ENCODE measurements around the gene LGALS16. TPM values are rescaled to one million over a fixed set of nuclear protein-coding genes. Genes with fewer than 3 reads are reported as not detected.

The LGALS16 gene
- total and polyA plus RNA-seq, 7 donors = not detected

- H3K4me3 ChIP-seq = no peak overlapping the region
- peaks cover 0 to 2% (median 0%) of the 10 kb centered on the region in 4 donors for H3K9me3 ChIP-seq
- no peaks in the 10 kb centered on the region for H3K4me1 ChIP-seq
- intact Hi-C loops (cut with DNase I) = no loop called here
- TF ChIP-seq EP300 (IDR thresholded peaks at IDR 0.05) (no peak), POLR2AphosphoS5 (IDR thresholded peaks at IDR 0.05) (no peak), POLR2A (IDR thresholded peaks at IDR 0.05) (no peak), CTCF (IDR thresholded peaks at IDR 0.05) (no peak)
- no peaks in the 10 kb centered on the region for H3K36me3 ChIP-seq
- H3K27me3 ChIP-seq = no peaks in the 10 kb centered on the region
- no peak for DNase-seq
- no peak overlapping the region for H3K27ac ChIP-seq
- WGBS, 2 donors = 81 to 86% methylated on average over 3 of the region's 3 CpGs
These were observed 36.5 kb downstream of the LGALS16 start for GRCh38 chr19:39692166-39692565.

- H3K4me1 ChIP-seq = no peaks in the 10 kb centered on the region
- H3K36me3 ChIP-seq = no peaks in the 10 kb centered on the region
- no peak for DNase-seq
- no peak overlapping the region for H3K4me3 ChIP-seq
- no peaks in the 10 kb centered on the region for H3K27me3 ChIP-seq
- no peak overlapping the region for H3K27ac ChIP-seq
- intact Hi-C loops (cut with DNase I) = no loop called here
- peaks cover 0 to 2% (median 0%) of the 10 kb centered on the region in 4 donors for H3K9me3 ChIP-seq
- no peak for TF ChIP-seq CTCF (IDR thresholded peaks at IDR 0.05)
- TF ChIP-seq POLR2A (IDR thresholded peaks at IDR 0.05) = no peak
- no peak for TF ChIP-seq EP300 (IDR thresholded peaks at IDR 0.05)
- TF ChIP-seq POLR2AphosphoS5 (IDR thresholded peaks at IDR 0.05) = no peak
- 70 to 71% methylated on average over 1 of the region's 1 CpG for WGBS, 2 donors
These were observed 37.1 kb downstream of the LGALS16 start for GRCh38 chr19:39692822-39693221.

- no peaks in the 10 kb centered on the region for H3K4me1 ChIP-seq
- no peaks in the 10 kb centered on the region for H3K9me3 ChIP-seq
- intact Hi-C loops (cut with DNase I) = no loop called here
- no peak overlapping the region for H3K4me3 ChIP-seq
- no peak for TF ChIP-seq EP300 (IDR thresholded peaks at IDR 0.05)
- TF ChIP-seq POLR2AphosphoS5 (IDR thresholded peaks at IDR 0.05) = no peak
- TF ChIP-seq CTCF (IDR thresholded peaks at IDR 0.05) = no peak
- TF ChIP-seq POLR2A (IDR thresholded peaks at IDR 0.05) = no peak
- no peak overlapping the region for H3K27ac ChIP-seq
- no peaks in the 10 kb centered on the region for H3K36me3 ChIP-seq
- DNase-seq = no peak
- peaks cover 0 to 10% (median 0%) of the 10 kb centered on the region in 3 donors for H3K27me3 ChIP-seq
- 27 to 67% methylated on average over 2 of the region's 2 CpGs for WGBS, 2 donors
These were observed 40.0 kb downstream of the LGALS16 start for GRCh38 chr19:39695759-39696158.

- Histone ChIP-seq H3K9me3 (no peaks in the 10 kb centered on the region), H3K4me1 (no peaks in the 10 kb centered on the region), H3K36me3 (no peaks in the 10 kb centered on the region), H3K27ac (no peak overlapping the region), H3K4me3 (no peak overlapping the region), H3K27me3 (peaks cover 0 to 10% (median 0%) of the 10 kb centered on the region in 3 donors)
- 68 to 71% methylated on average over 2 of the region's 2 CpGs for WGBS, 2 donors
- TF ChIP-seq EP300 (IDR thresholded peaks at IDR 0.05) = no peak
- TF ChIP-seq CTCF (IDR thresholded peaks at IDR 0.05) = no peak
- TF ChIP-seq POLR2AphosphoS5 (IDR thresholded peaks at IDR 0.05) = no peak
- TF ChIP-seq POLR2A (IDR thresholded peaks at IDR 0.05) = no peak
- intact Hi-C loops (cut with DNase I) = no loop called here
- no peak for DNase-seq
These were observed 40.7 kb downstream of the LGALS16 start for GRCh38 chr19:39696387-39696786.

- intact Hi-C loops (cut with DNase I) = no loop called here
- no peak overlapping the region for H3K4me3 ChIP-seq
- no peak overlapping the region for H3K27ac ChIP-seq
- H3K4me1 ChIP-seq = no peaks in the 10 kb centered on the region
- H3K36me3 ChIP-seq = no peaks in the 10 kb centered on the region
- H3K27me3 ChIP-seq = peaks cover 0 to 10% (median 0%) of the 10 kb centered on the region in 3 donors
- no peaks in the 10 kb centered on the region for H3K9me3 ChIP-seq
- no peak for DNase-seq
- no peak for TF ChIP-seq CTCF (IDR thresholded peaks at IDR 0.05)
- no peak for TF ChIP-seq EP300 (IDR thresholded peaks at IDR 0.05)
- TF ChIP-seq POLR2AphosphoS5 (IDR thresholded peaks at IDR 0.05) = no peak
- no peak for TF ChIP-seq POLR2A (IDR thresholded peaks at IDR 0.05)
These were observed 42.8 kb downstream of the LGALS16 start for GRCh38 chr19:39698535-39698934.

All from sigmoid colon (tissue), 7 donors.